Smooth muscle cell of bladder (primary cell): ENCODE results near the gene ANXA1. TPM values are rescaled to one million over a fixed set of nuclear protein-coding genes. Genes with fewer than 3 reads are reported as not detected.

ENCODE experiments used
- total RNA-seq: library from RNA; depleted of rRNA; stranded (reverse); fragments of >200 nt; gene quantifications from 2 replicates; pipeline ENCODE4 v1.2.3, GENCODE V29; 2014

The ANXA1 gene, protein sequence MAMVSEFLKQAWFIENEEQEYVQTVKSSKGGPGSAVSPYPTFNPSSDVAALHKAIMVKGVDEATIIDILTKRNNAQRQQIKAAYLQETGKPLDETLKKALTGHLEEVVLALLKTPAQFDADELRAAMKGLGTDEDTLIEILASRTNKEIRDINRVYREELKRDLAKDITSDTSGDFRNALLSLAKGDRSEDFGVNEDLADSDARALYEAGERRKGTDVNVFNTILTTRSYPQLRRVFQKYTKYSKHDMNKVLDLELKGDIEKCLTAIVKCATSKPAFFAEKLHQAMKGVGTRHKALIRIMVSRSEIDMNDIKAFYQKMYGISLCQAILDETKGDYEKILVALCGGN
- total RNA-seq: 570 and 629 TPM in 2 replicates

GRCh38 chr9:73151653-73152542, at the start of gene ANXA1:
ANXA1 (plus strand) TSS chr9:73151865; CDS start chr9:73158536, 6,671 bp downstream.

Other genes with a start within 250 kb of the ANXA1 start
- 238 and 290 TPM in 2 replicates for gene ALDH1A1, start 198.8 kb upstream of the ANXA1 start, total RNA-seq